ENCODE measurements around the gene DPYD.

- TF ChIP-seq CTCF (conservative IDR thresholded peaks at IDR 0.05; ENCODE audit: low read length) (no peak), EZH2phosphoT487 (IDR thresholded peaks at IDR 0.05; ENCODE audit: borderline replicate concordance) (no peak)
Measured at GRCh38 chr1:97567000-97567749, 353.7 kb downstream of the DPYD start.

Measured in Loucy (cell line).